PC-3 (cell line): ENCODE data around the gene FKBP14. TPM values are rescaled to one million over a fixed set of nuclear protein-coding genes. Genes with fewer than 3 reads are reported as not detected.

Source experiments
- ATAC-seq: fragments of 200-7000 bp; cut with Tn5 transposase; 2 replicates; pipeline ENCODE4 v1.9.1; 2020; ENCODE audit warnings: mild to moderate bottlenecking, moderate library complexity
- BruUV-seq: library from RNA; stranded (reverse); fragments of 400-500 nt; replicated peaks from 2 replicates; lab custom pipeline; 2021; lab: Mats Ljungman, UMichigan
- CTCF ChIA-PET: fragments of 300-600 bp; sonication (Branson Sonifier 250); formaldehyde crosslinking; loops from one replicate; lab custom pipeline; 2022; ENCODE audit warnings: antibody characterized with exemption; lab: Charles Lee
- POLR2A ChIA-PET: fragments of 300-600 bp; sonication (Branson Sonifier 250); formaldehyde crosslinking; loops from one replicate; lab custom pipeline; 2022; ENCODE audit warnings: antibody characterized with exemption; ENCODE audit not compliant: unreplicated experiment; lab: Charles Lee
- DNase-seq: peaks from one replicate; pipeline ENCODE4 v3.0.0-alpha.2; 2015
- H2AFZ ChIP-seq: fragments of 300-600 bp; sonication (generic); 2 replicates; pipeline ENCODE4 v1.6.0; 2016; ENCODE audit warnings: antibody characterized with exemption, low read length
- H3F3A ChIP-seq: fragments of 300-600 bp; sonication (generic); one replicate; pipeline ENCODE4 v1.6.0; 2017; ENCODE audit warnings: antibody characterized with exemption, low read length, control low read depth, mild to moderate bottlenecking; ENCODE audit not compliant: unreplicated experiment
- H3K27ac ChIP-seq: fragments of 300-600 bp; sonication (generic); 2 replicates; pipeline ENCODE4 v1.5.1; 2016; ENCODE audit warnings: mild to moderate bottlenecking, low read length
- H3K27me3 ChIP-seq: fragments of 300-600 bp; sonication (generic); 2 replicates; pipeline ENCODE4 v1.6.1; 2016; ENCODE audit warnings: low read length, mixed read lengths
- H3K36me3 ChIP-seq: fragments of 300-600 bp; sonication (generic); 2 replicates; pipeline ENCODE4 v1.6.1; 2016; ENCODE audit warnings: low read depth, mixed run types, low read length, mixed read lengths
- H3K4me1 ChIP-seq: fragments of 300-600 bp; sonication (generic); 2 replicates; pipeline ENCODE4 v1.5.1; 2016; ENCODE audit warnings: low read length; ENCODE audit not compliant: insufficient read depth
- H3K4me2 ChIP-seq: fragments of 300-600 bp; sonication (generic); 2 replicates; pipeline ENCODE4 v1.6.0; 2016; ENCODE audit warnings: low read length
- H3K4me3 ChIP-seq: fragments of 300-600 bp; sonication (generic); 2 replicates; pipeline ENCODE4 v1.5.1; 2016; ENCODE audit warnings: mild to moderate bottlenecking, low read length, mixed read lengths
- H3K79me2 ChIP-seq: fragments of 300-600 bp; sonication (generic); 2 replicates; pipeline ENCODE4 v1.6.1; 2017; ENCODE audit warnings: low read length, mixed read lengths
- H3K9ac ChIP-seq: fragments of 300-600 bp; sonication (generic); 2 replicates; pipeline ENCODE4 v1.6.0; 2016; ENCODE audit warnings: mild to moderate bottlenecking, low read length
- H3K9me2 ChIP-seq: fragments of 300-600 bp; sonication (generic); replicated peaks from 2 replicates; pipeline ENCODE4 v1.6.1; 2016; ENCODE audit warnings: mixed run types, low read length, mixed read lengths
- H3K9me3 ChIP-seq: fragments of 300-600 bp; sonication (generic); 2 replicates; pipeline ENCODE4 v1.6.1; 2016; ENCODE audit warnings: low read length, mixed read lengths
- H4K20me1 ChIP-seq: fragments of 300-600 bp; sonication (generic); 2 replicates; pipeline ENCODE4 v1.6.1; 2016; ENCODE audit warnings: low read length, mixed read lengths
- CTCF ChIP-seq: fragments of 300-600 bp; sonication (generic); conservative IDR thresholded peaks from 2 replicates; pipeline ENCODE4 v1.5.1; 2017; ENCODE audit warnings: antibody characterized with exemption, low read depth, mild to moderate bottlenecking, low read length
- EZH2 ChIP-seq: fragments of 300-600 bp; sonication (generic); IDR thresholded peaks from one replicate; pipeline ENCODE4 v1.6.1; 2017; ENCODE audit warnings: antibody characterized with exemption, mild to moderate bottlenecking, low read length; ENCODE audit not compliant: unreplicated experiment
- EZH2phosphoT487 ChIP-seq: fragments of 300-600 bp; sonication (generic); IDR thresholded peaks from 2 replicates; pipeline ENCODE4 v1.6.1; 2018; ENCODE audit warnings: mild to moderate bottlenecking, antibody characterized with exemption, low read length, borderline replicate concordance
- intact Hi-C: fragments of 100-400 bp; cut with micrococcal nuclease; formaldehyde crosslinking; loops from 2 replicates; pipeline ENCODE4 v1.9.0; 2023
- total RNA-seq: library from RNA; depleted of rRNA; stranded (reverse); fragments of >200 nt; gene quantifications from 2 replicates; pipeline ENCODE4 v1.2.3, GENCODE V29; 2014

FKBP14 gene
- total RNA-seq, 1 experiment from 2014 or later = 9.0 TPM

GRCh38 chr7:30028749-30029635 lies 2.5 kb upstream of the FKBP14 start:
- peak overlapping the region; percentile 87 for H2AFZ ChIP-seq
- H3K79me2 ChIP-seq = peaks cover 70% of the 10 kb centered on the region
- intact Hi-C loops = loop anchor here (1.0 to 5.0 kb wide), 3 partner anchors 33 to 143 kb away; no protein-coding TSS in a partner anchor
- peak overlapping the region; percentile 84 for H3K4me3 ChIP-seq
- POLR2A ChIA-PET = interaction anchor here (0.5 kb wide), 1 partner anchor 9 kb away, joined by 3 read pairs; no protein-coding TSS in a partner anchor
- no peaks in the 10 kb centered on the region for H3F3A ChIP-seq
- H3K4me1 ChIP-seq = peaks cover 37% of the 10 kb centered on the region
- no peaks in the 10 kb centered on the region for H3K36me3 ChIP-seq
- H3K9me3 ChIP-seq = no peaks in the 10 kb centered on the region
- peaks cover 3% of the 10 kb centered on the region; the same call in 1 of the 2 replicates for H4K20me1 ChIP-seq
- CTCF ChIA-PET = interaction anchor here (0.7 to 1.0 kb wide), 2 partner anchors 33 to 45 kb away, joined by 3 to 5 read pairs; no protein-coding TSS in a partner anchor
- BruUV-seq = no TSS peak
- H3K9ac ChIP-seq = peak overlapping the region; percentile 45
- peak overlapping the region; percentile 94 for H3K4me2 ChIP-seq
- H3K27ac ChIP-seq = no peak overlapping the region
- H3K9me2 ChIP-seq = no peaks in the 10 kb centered on the region
- peak; percentile 32 for DNase-seq
- H3K27me3 ChIP-seq = no peaks in the 10 kb centered on the region
- TF ChIP-seq EZH2 = no peak
- no peak for TF ChIP-seq CTCF
- TF ChIP-seq EZH2phosphoT487 = no peak
- ATAC-seq = peak; percentile 28

GRCh38 chr7:30028216-30028748 lies 1.8 kb upstream of the FKBP14 start, which contains the start of gene PLEKHA8:
Gene PLEKHA8 (plus strand): TSS chr7:30028412. CDS start chr7:30028763, 351 bp downstream.
- DNase-seq (peak; percentile 86), ATAC-seq (peak; percentile 40)
- Histone ChIP-seq H3K79me2 (peaks cover 77% of the 10 kb centered on the region), H2AFZ (peak within 1 kb of the TSS; percentile 87), H3K36me3 (no peaks in the 10 kb centered on the region), H3K9me3 (no peaks in the 10 kb centered on the region), H3F3A (no peaks in the 10 kb centered on the region), H3K4me3 (peak within 1 kb of the TSS; percentile 84), H3K4me1 (peaks cover 35% of the 10 kb centered on the region), H3K9me2 (no peaks in the 10 kb centered on the region), H3K27me3 (no peaks in the 10 kb centered on the region), H4K20me1 (peaks cover 3% of the 10 kb centered on the region; the same call in 1 of the 2 replicates), H3K9ac (peak within 1 kb of the TSS; percentile 45), H3K4me2 (peak within 1 kb of the TSS; percentile 94), H3K27ac (no peak within 1 kb of the TSS)
- intact Hi-C loops = loop anchor here (5.0 kb wide), 2 partner anchors 91 to 144 kb away; no protein-coding TSS in a partner anchor
- TF ChIP-seq CTCF (no peak), EZH2phosphoT487 (no peak), EZH2 (no peak)
- POLR2A ChIA-PET = interaction anchor here (0.5 kb wide), 1 partner anchor 8 kb away, joined by 3 read pairs; no protein-coding TSS in a partner anchor
- BruUV-seq = no TSS peak
- CTCF ChIA-PET = interaction anchor here (1.0 kb wide), 1 partner anchor 34 kb away, joined by 5 read pairs; no protein-coding TSS in a partner anchor
